SU-DHL-6 (cell line): ENCODE data around the gene F2RL3.

Source experiments
- H2AFZ ChIP-seq: fragments of 200-600 bp; sonication (generic); 2 replicates; pipeline ENCODE4 v1.6.1; 2014; ENCODE audit warnings: low read depth, mild to moderate bottlenecking, moderate library complexity, mixed read lengths, antibody characterized with exemption, low read length; ENCODE audit not compliant: severe bottlenecking
- H3F3A ChIP-seq: fragments of 200-600 bp; shearing (Covaris generic); 2 replicates; pipeline ENCODE4 v1.6.0; 2016; ENCODE audit warnings: antibody characterized with exemption, mild to moderate bottlenecking; ENCODE audit not compliant: insufficient read depth
- H3K27ac ChIP-seq: fragments of 200-600 bp; sonication (generic); 2 replicates; pipeline ENCODE4 v1.5.1; 2016; ENCODE audit warnings: low read depth, mild to moderate bottlenecking, low read length, moderate library complexity, mixed read lengths
- H3K27me3 ChIP-seq: fragments of 200-600 bp; sonication (generic), shearing (Covaris generic); 2 replicates; pipeline ENCODE4 v1.6.0; 2014; ENCODE audit warnings: mild to moderate bottlenecking, low read length
- H3K36me3 ChIP-seq: fragments of 200-600 bp; sonication (generic); 2 replicates; pipeline ENCODE4 v1.6.1; 2014; ENCODE audit warnings: mild to moderate bottlenecking, low read length, mixed read lengths
- H3K4me2 ChIP-seq: fragments of 300-600, 200-600 bp; shearing (Covaris generic), sonication (generic); 2 replicates; pipeline ENCODE4 v1.6.0; 2014; ENCODE audit warnings: low read length, low read depth, mild to moderate bottlenecking; ENCODE audit not compliant: poor library complexity, severe bottlenecking
- H3K4me3 ChIP-seq: fragments of 200-600 bp; sonication (generic); 2 replicates; pipeline ENCODE4 v1.5.1; 2014; ENCODE audit warnings: antibody characterized with exemption, low read length, mild to moderate bottlenecking, mixed read lengths; ENCODE audit not compliant: insufficient read depth, poor library complexity, severe bottlenecking
- H3K79me2 ChIP-seq: fragments of 200-600 bp; sonication (generic); 2 replicates; pipeline ENCODE4 v1.6.1; 2014; ENCODE audit warnings: mild to moderate bottlenecking, low read length, moderate library complexity; ENCODE audit not compliant: insufficient read depth
- H3K9ac ChIP-seq: fragments of 200-600 bp; sonication (generic); 2 replicates; pipeline ENCODE4 v1.7.0; 2014; ENCODE audit warnings: mild to moderate bottlenecking, low read length
- H3K9me2 ChIP-seq: fragments of 200-600 bp; sonication (generic); replicated peaks from 2 replicates; pipeline ENCODE4 v1.6.1; 2014; ENCODE audit warnings: low read length; ENCODE audit not compliant: insufficient read depth
- H3K9me3 ChIP-seq: fragments of 200-600 bp; sonication (generic); 2 replicates; pipeline ENCODE4 v1.6.1; 2014; ENCODE audit warnings: low read length, mixed read lengths; ENCODE audit not compliant: insufficient read depth
- H4K20me1 ChIP-seq: fragments of 200-600 bp; sonication (generic); 2 replicates; pipeline ENCODE4 v1.6.1; 2014; ENCODE audit warnings: low read depth, mild to moderate bottlenecking, antibody characterized with exemption, low read length, moderate library complexity, mixed read lengths
- CTCF ChIP-seq: fragments of 200-600 bp; sonication (generic); IDR thresholded peaks from one replicate; pipeline ENCODE4 v1.5.1; 2017; ENCODE audit warnings: antibody characterized with exemption, mild to moderate bottlenecking, low read length, moderate library complexity; ENCODE audit not compliant: insufficient read depth, poor library complexity, severe bottlenecking
- EZH2phosphoT487 ChIP-seq: fragments of 200-600 bp; sonication (generic), shearing (Covaris generic); conservative IDR thresholded peaks from 2 replicates; pipeline ENCODE4 v1.6.1; 2018; ENCODE audit warnings: mild to moderate bottlenecking, antibody characterized with exemption, low read length, moderate library complexity, mixed read lengths

Gene F2RL3

DNA sequence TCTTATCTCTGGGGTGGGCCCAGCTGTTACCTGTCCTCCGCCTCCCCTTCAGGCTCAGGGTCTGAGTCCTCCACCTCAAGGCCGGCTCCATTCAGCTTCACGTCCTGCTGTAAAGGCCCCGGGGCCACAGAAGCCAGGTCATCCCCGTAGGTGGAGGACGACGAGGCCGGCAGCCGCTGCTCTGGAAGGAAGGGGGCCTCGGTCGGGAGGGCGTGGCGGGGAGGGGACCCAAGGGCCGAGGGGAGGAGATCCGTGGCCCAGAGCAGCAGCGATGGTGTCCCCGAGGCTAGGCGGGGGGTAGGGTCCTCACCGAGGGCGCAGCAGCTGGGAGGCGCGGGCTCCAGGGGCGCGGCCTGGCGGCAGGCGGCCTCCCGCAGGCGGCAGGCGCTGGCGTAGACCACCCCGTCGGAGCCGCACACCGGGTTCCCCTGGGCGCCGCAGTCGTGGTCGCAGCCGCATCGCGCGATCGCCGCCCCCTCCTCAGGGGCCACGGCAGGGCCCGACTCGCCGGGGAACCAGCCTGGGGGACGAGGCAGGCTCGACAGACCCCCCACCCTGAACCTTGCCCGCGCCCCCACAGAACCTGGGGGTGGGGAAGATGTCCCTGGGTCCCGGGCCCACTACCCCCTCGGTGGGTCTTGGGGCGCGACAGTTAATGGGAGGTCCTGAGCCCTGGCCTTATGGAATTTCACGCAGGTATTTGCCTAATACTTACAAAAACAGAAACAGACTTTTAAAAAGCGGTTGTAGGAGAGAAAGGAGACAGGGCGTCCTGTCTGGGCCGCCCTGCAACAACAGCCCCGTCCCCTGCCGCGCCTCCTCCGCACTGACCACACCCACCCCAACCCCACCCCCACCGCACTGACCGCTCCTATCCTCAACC, 7.6 kb downstream of the F2RL3 start:
- H3K9ac ChIP-seq, result no peak overlapping the region
- TF ChIP-seq EZH2phosphoT487 (no peak), CTCF (no peak)
- H3K4me3 ChIP-seq, result no peak overlapping the region
- no peak overlapping the region for H2AFZ ChIP-seq
- H3K9me3 ChIP-seq, result no peaks in the 10 kb centered on the region
- H3K4me2 ChIP-seq, result no peak overlapping the region
- no peaks in the 10 kb centered on the region for H3K79me2 ChIP-seq
- no peaks in the 10 kb centered on the region for H3K9me2 ChIP-seq
- H3K27me3 ChIP-seq, result no peaks in the 10 kb centered on the region
- no peak overlapping the region for H3K27ac ChIP-seq
- no peaks in the 10 kb centered on the region for H3K36me3 ChIP-seq
- H4K20me1 ChIP-seq, result no peaks in the 10 kb centered on the region
- H3F3A ChIP-seq, result no peaks in the 10 kb centered on the region

- Histone ChIP-seq H3K9me2 (no peaks in the 10 kb centered on the region), H4K20me1 (no peaks in the 10 kb centered on the region), H3F3A (no peaks in the 10 kb centered on the region), H3K4me2 (peak overlapping the region; percentile 66), H3K27me3 (no peaks in the 10 kb centered on the region), H3K36me3 (no peaks in the 10 kb centered on the region), H3K27ac (no peak overlapping the region), H3K9ac (peak overlapping the region; percentile 20; the same call in 1 of the 2 replicates), H2AFZ (peak overlapping the region; percentile 67), H3K4me3 (peak overlapping the region; percentile 62), H3K9me3 (no peaks in the 10 kb centered on the region), H3K79me2 (no peaks in the 10 kb centered on the region)
- TF ChIP-seq EZH2phosphoT487 (no peak), CTCF (no peak)
Measured at GRCh38 chr19:16897029-16897855, 8.4 kb downstream of the F2RL3 start.

GRCh38 chr19:16897856-16898161, 9.0 kb downstream of the F2RL3 start:
- no peaks in the 10 kb centered on the region for H3K9me2 ChIP-seq
- H3K4me3 ChIP-seq, result peak overlapping the region; percentile 62
- no peaks in the 10 kb centered on the region for H3F3A ChIP-seq
- H3K4me2 ChIP-seq, result peak overlapping the region; percentile 66
- TF ChIP-seq CTCF (no peak), EZH2phosphoT487 (no peak)
- no peaks in the 10 kb centered on the region for H3K9me3 ChIP-seq
- H3K9ac ChIP-seq, result peak overlapping the region; percentile 20; the same call in 1 of the 2 replicates
- no peaks in the 10 kb centered on the region for H3K79me2 ChIP-seq
- H3K27ac ChIP-seq, result no peak overlapping the region
- H4K20me1 ChIP-seq, result no peaks in the 10 kb centered on the region
- H2AFZ ChIP-seq, result peak overlapping the region; percentile 67
- no peaks in the 10 kb centered on the region for H3K36me3 ChIP-seq
- H3K27me3 ChIP-seq, result no peaks in the 10 kb centered on the region
